Measurements from ENCODE around the gene SETX.

GRCh38 chr9:132333556-132333955 is 21.2 kb downstream of the SETX start:
- TF ChIP-seq, protein P1, sequence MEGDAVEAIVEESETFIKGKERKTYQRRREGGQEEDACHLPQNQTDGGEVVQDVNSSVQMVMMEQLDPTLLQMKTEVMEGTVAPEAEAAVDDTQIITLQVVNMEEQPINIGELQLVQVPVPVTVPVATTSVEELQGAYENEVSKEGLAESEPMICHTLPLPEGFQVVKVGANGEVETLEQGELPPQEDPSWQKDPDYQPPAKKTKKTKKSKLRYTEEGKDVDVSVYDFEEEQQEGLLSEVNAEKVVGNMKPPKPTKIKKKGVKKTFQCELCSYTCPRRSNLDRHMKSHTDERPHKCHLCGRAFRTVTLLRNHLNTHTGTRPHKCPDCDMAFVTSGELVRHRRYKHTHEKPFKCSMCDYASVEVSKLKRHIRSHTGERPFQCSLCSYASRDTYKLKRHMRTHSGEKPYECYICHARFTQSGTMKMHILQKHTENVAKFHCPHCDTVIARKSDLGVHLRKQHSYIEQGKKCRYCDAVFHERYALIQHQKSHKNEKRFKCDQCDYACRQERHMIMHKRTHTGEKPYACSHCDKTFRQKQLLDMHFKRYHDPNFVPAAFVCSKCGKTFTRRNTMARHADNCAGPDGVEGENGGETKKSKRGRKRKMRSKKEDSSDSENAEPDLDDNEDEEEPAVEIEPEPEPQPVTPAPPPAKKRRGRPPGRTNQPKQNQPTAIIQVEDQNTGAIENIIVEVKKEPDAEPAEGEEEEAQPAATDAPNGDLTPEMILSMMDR (IDR thresholded peaks at IDR 0.05; ENCODE audit: insufficient read depth, low read depth, low read length) = no peak
- TF ChIP-seq EZH2 (IDR thresholded peaks at IDR 0.05; ENCODE audit: insufficient read depth, low read length) = no peak

All from astrocyte (in vitro differentiated cells and primary cell).